Panc1 (cell line): Measurements from ENCODE around the gene MYH14. TPM values are rescaled to one million over a fixed set of nuclear protein-coding genes. Genes with fewer than 3 reads are reported as not detected.

Source experiments
- ATAC-seq: fragments of 200-7000 bp; cut with Tn5 transposase; 2 replicates; pipeline ENCODE4 v1.9.1; 2020; ENCODE audit warnings: mild to moderate bottlenecking, moderate library complexity
- BruUV-seq: library from RNA; stranded (reverse); fragments of 400-500 nt; replicated peaks from 2 replicates; lab custom pipeline; 2021; lab: Mats Ljungman, UMichigan
- CTCF ChIA-PET: fragments of 300-600 bp; sonication (Branson Sonifier 250); formaldehyde crosslinking; loops from one replicate; lab custom pipeline; 2022; ENCODE audit warnings: antibody characterized with exemption; lab: Charles Lee
- POLR2A ChIA-PET: fragments of 300-600 bp; sonication (Branson Sonifier 250); formaldehyde crosslinking; loops from one replicate; lab custom pipeline; 2022; ENCODE audit warnings: antibody characterized with exemption; lab: Charles Lee
- DNase-seq: peaks from one replicate; pipeline ENCODE4 v3.0.0-alpha.2; 2010; ENCODE audit warnings: low read depth, low spot score
- H3K27ac ChIP-seq: 2 replicates; pipeline ENCODE4 v1.5.1; 2011; ENCODE audit warnings: mild to moderate bottlenecking, low read length, inconsistent platforms
- H3K27me3 ChIP-seq: fragments of 200-500 bp; sonication (Bioruptor generic); 2 replicates; pipeline ENCODE4 v1.6.0; 2014; ENCODE audit warnings: low read length, inconsistent platforms; ENCODE audit not compliant: control insufficient read depth, insufficient read depth
- H3K36me3 ChIP-seq: fragments of 200-500 bp; sonication (Bioruptor generic); 2 replicates; pipeline ENCODE4 v1.5.1; 2014; ENCODE audit warnings: inconsistent platforms, mild to moderate bottlenecking, low read length, moderate library complexity; ENCODE audit not compliant: control insufficient read depth, insufficient read depth
- H3K4me1 ChIP-seq: 2 replicates; pipeline ENCODE4 v1.5.1; 2011; ENCODE audit warnings: inconsistent platforms, mild to moderate bottlenecking, low read length, moderate library complexity; ENCODE audit not compliant: control insufficient read depth, insufficient read depth
- H3K4me3 ChIP-seq, 2 experiments: 2 replicates each; pipeline ENCODE4 v1.5.1; 2011 to 2012; ENCODE audit warnings: low read depth in 2 of 2, low read length in 2 of 2, mild to moderate bottlenecking in 2 of 2, inconsistent platforms in 1 of 2, moderate library complexity in 1 of 2
- H3K9me3 ChIP-seq: fragments of 200-500 bp; sonication (Bioruptor generic); 2 replicates; pipeline ENCODE4 v1.5.1; 2014; ENCODE audit warnings: low read depth, mild to moderate bottlenecking, inconsistent platforms, low read length, moderate library complexity; ENCODE audit not compliant: control insufficient read depth, insufficient read depth
- CTCF ChIP-seq: fragments of 450-650 bp; IDR thresholded peaks from 2 replicates; pipeline ENCODE4 v1.5.1; 2017; ENCODE audit warnings: mild to moderate bottlenecking
- POLR2AphosphoS5 ChIP-seq: IDR thresholded peaks from 2 replicates; pipeline ENCODE4 v1.6.1; 2012; ENCODE audit warnings: mild to moderate bottlenecking, low read depth, low read length, moderate library complexity
- REST ChIP-seq, 2 experiments: IDR thresholded peaks; 2 replicates each; pipeline ENCODE4 v1.6.1; 2011 to 2012; ENCODE audit warnings: low read depth in 2 of 2, control low read depth in 1 of 2, low read length in 1 of 2, mild to moderate bottlenecking in 1 of 2, moderate library complexity in 1 of 2; ENCODE audit not compliant: insufficient read depth in 1 of 2
- SIN3A ChIP-seq: IDR thresholded peaks from 2 replicates; pipeline ENCODE4 v1.6.1; 2012; ENCODE audit warnings: low read depth, mild to moderate bottlenecking, low read length, moderate library complexity, borderline replicate concordance; ENCODE audit not compliant: insufficient read depth
- TCF7L2 ChIP-seq: IDR thresholded peaks from 2 replicates; pipeline ENCODE4 v1.6.1; 2011; ENCODE audit warnings: mild to moderate bottlenecking, low read depth, low read length, inconsistent platforms
- in situ Hi-C: cut with HindIII; loops from 2 replicates; pipeline ENCODE4 v1.10.0; 2016; ENCODE audit warnings: low sequenced_read_pairs, low pct_unique_long_range_greater_than_20kb
- intact Hi-C: fragments of 100-400 bp; cut with micrococcal nuclease; formaldehyde crosslinking; loops from one replicate; pipeline ENCODE4 v1.10.0; 2022; ENCODE audit not compliant: unreplicated experiment
- total RNA-seq: library from RNA; stranded (reverse); gene quantifications from one replicate; pipeline ENCODE4 v1.2.1, GENCODE V29; 2021; ENCODE audit not compliant: unreplicated experiment

Gene MYH14
- total RNA-seq, 1 experiment from 2014 or later: 23.8 TPM

DNA sequence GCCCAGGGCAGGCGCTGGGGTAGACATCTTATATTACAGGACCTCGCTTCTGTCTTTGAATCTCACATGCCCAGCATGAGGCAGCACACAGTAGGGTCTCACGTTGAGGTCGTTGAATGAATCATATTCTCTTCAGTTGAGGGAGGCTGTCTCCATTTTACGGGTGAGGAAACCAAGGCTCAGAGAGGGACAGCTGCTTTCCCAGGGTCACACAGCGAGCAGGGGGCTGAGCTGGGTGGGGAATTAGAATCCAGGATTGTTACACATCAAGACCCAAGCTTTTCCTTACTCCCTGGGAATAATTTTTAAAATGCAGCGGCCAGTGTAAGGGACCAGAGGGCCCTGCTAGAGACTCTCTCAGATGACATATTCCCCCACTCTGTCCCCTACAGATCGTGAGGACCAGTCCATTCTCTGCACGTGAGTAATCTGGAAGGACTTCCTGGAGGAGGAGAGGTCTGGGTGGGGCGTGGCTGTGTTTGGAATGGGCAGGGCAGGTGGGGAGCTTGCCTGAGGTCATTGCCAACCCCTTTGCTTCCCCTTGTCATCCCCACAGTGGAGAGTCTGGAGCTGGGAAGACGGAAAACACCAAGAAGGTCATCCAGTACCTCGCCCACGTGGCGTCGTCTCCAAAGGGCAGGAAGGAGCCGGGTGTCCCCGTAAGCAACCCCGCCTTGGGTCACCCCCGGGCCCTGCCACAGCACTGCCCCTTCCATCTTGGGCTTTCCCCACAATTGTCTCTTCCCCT is 19.4 kb downstream of the MYH14 start:
- DNase-seq (no peak), ATAC-seq (no peak)
- Histone ChIP-seq H3K27me3 (no peaks in the 10 kb centered on the region), H3K4me3 (no peak overlapping the region), H3K36me3 (no peaks in the 10 kb centered on the region), H3K4me1 (no peaks in the 10 kb centered on the region), H3K9me3 (no peaks in the 10 kb centered on the region), H3K27ac (no peak overlapping the region)
- no peak for TF ChIP-seq CTCF
- TF ChIP-seq POLR2AphosphoS5: no peak
- TF ChIP-seq SIN3A: no peak
- no peak for TF ChIP-seq REST (IDR thresholded peaks at IDR 0.05; ENCODE audit: insufficient read depth in 1 of 2, low read depth in 2 of 2, low read length in 1 of 2)
- TF ChIP-seq TCF7L2: no peak
- BruUV-seq: no TSS peak
- ChIA-PET POLR2A (no interaction called here), CTCF (no interaction called here)
- intact Hi-C loops (no loop called here), in situ Hi-C loops (no loop called here)

DNA sequence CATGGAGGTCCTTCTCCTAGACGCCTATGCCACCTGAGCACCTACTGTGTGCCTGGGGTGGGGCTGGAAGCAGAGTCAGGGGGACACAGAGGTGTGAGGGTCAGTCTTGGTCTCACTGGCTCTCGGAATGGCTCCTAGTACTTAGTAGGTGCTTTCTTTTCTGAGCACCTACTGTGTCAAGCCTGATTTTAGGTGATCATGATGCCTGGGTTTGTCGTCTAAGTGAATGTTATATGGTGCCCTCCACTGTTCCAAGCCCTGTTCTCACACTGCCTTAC is 20.0 kb downstream of the MYH14 start:
- CTCF ChIA-PET: no interaction called here
- no peaks in the 10 kb centered on the region for H3K4me1 ChIP-seq
- POLR2A ChIA-PET: no interaction called here

More for the DNA sequence above, 20.0 kb downstream of the MYH14 start:
- no peaks in the 10 kb centered on the region for H3K27me3 ChIP-seq
- H3K27ac ChIP-seq: no peak overlapping the region
- BruUV-seq: no TSS peak
- H3K9me3 ChIP-seq: no peaks in the 10 kb centered on the region
- TF ChIP-seq SIN3A (no peak), POLR2AphosphoS5 (no peak)
- ATAC-seq: no peak
- no peak overlapping the region for H3K4me3 ChIP-seq
- in situ Hi-C loops: no loop called here
- no peak for DNase-seq
- intact Hi-C loops: no loop called here
- H3K36me3 ChIP-seq: no peaks in the 10 kb centered on the region
